H1 (cell line): ENCODE measurements around the gene SOST. TPM values are rescaled to one million over a fixed set of nuclear protein-coding genes. Genes with fewer than 3 reads are reported as not detected.

Experiments
- CHD2 ChIP-seq: IDR thresholded peaks from 2 replicates; pipeline ENCODE4 v1.6.1; 2012; ENCODE audit warnings: low read length, improper control_type of control experiment
- CHD7 ChIP-seq: fragments of 300-600 bp; sonication (generic); IDR thresholded peaks from 2 replicates; pipeline ENCODE4 v1.7.1; 2012; ENCODE audit warnings: low read length, moderate library complexity, mild to moderate bottlenecking, inconsistent platforms; ENCODE audit not compliant: insufficient replicate concordance
- GABPA ChIP-seq: IDR thresholded peaks from 2 replicates; pipeline ENCODE4 v1.6.1; 2011; ENCODE audit warnings: mild to moderate bottlenecking, low read length, moderate library complexity, borderline replicate concordance; ENCODE audit not compliant: insufficient read depth
- POLR2A ChIP-seq, 2 experiments: IDR thresholded peaks; 1 replicate in 1 of 2; 2 replicates in 1 of 2; pipeline ENCODE4 v1.6.1; 2011; ENCODE audit warnings: low read depth in 2 of 2, low read length in 2 of 2, mild to moderate bottlenecking in 2 of 2; ENCODE audit errors: control extremely low read depth in 1 of 2
- POU5F1 ChIP-seq: IDR thresholded peaks from 2 replicates; pipeline ENCODE4 v1.6.1; 2011; ENCODE audit warnings: low read depth, mild to moderate bottlenecking, low read length, moderate library complexity
- TBP ChIP-seq: IDR thresholded peaks from 2 replicates; pipeline ENCODE4 v1.6.1; 2011; ENCODE audit warnings: low read depth, low read length, improper control_type of control experiment
- YY1 ChIP-seq: IDR thresholded peaks from 2 replicates; pipeline ENCODE4 v1.6.1; 2011; ENCODE audit warnings: low read depth, mild to moderate bottlenecking, low read length
- polyA plus RNA-seq, 7 experiments: library from polyadenylated mRNA; depleted of rRNA in 3 of 7; stranded (reverse) in 5 of 7; unstranded in 2 of 7; fragments of >200 nt in 5 of 7; fragments of 200-250 nt in 2 of 7; gene quantifications; 1 replicate in 5 of 7; 2 replicates in 1 of 7; 4 replicates in 1 of 7; pipeline versions ENCODE4 v1.2.1 to v1.2.3, GENCODE V29; 2011 to 2013; ENCODE audit warnings: missing spikeins in 2 of 7, mixed read lengths in 2 of 7
- total RNA-seq: library from RNA; stranded (reverse); fragmentation: NEBNext Ultra II Directional; extraction: Animal tissue kit (Norgen Biotek cat#: 25700); gene quantifications from 2 replicates; pipeline ENCODE4 v1.2.1, GENCODE V29; 2021

Gene SOST
- total and polyA plus RNA-seq, 2 of the 8 experiments (the other 6 are each of a cell fraction or from before 2014, with no cell fraction given), result 0.08 TPM; not detected in 1

GRCh38 chr17:43768943-43769342, 10.4 kb upstream of the SOST start (continued):
- TF ChIP-seq CHD7 (no peak), POU5F1 (no peak), TBP (no peak), YY1 (no peak), POLR2A (IDR thresholded peaks at IDR 0.05; ENCODE audit: control extremely low read depth in 1 of 2, low read depth in 2 of 2, low read length in 2 of 2) (no peak), GABPA (no peak), CHD2 (no peak)
